GM12878 (cell line): Measurements from ENCODE around the gene CAPN8. TPM values are rescaled to one million over a fixed set of nuclear protein-coding genes. Genes with fewer than 3 reads are reported as not detected.

Source experiments
- ATAC-seq: fragments of 200-7000 bp; cut with Tn5 transposase; 3 replicates; pipeline ENCODE4 v1.9.1; 2020; ENCODE audit warnings: mild to moderate bottlenecking, moderate library complexity
- BruUV-seq: library from RNA; stranded (reverse); fragments of 400-500 nt; replicated peaks from 2 replicates; lab custom pipeline; 2021; lab: Mats Ljungman, UMichigan
- CTCF ChIA-PET: fragments of 300-600 bp; sonication (Branson Sonifier 250); formaldehyde crosslinking; extraction: SDS; loops from one replicate; lab custom pipeline; 2021; ENCODE audit warnings: inconsistent platforms; lab: Yijun Ruan, JAX
- POLR2A ChIA-PET: fragments of 350-600 bp; formaldehyde crosslinking; extraction: SDS; loops from one replicate; lab custom pipeline; 2021; ENCODE audit warnings: inconsistent platforms; lab: Charles Lee
- RAD21 ChIA-PET: fragments of 300-600 bp; sonication (Branson Sonifier 250); formaldehyde crosslinking; loops from one replicate; lab custom pipeline; 2023; ENCODE audit warnings: antibody characterized with exemption; ENCODE audit not compliant: unreplicated experiment; lab: Charles Lee
- SMC1A ChIA-PET: fragments of 300-600 bp; sonication (Branson Sonifier 250); formaldehyde crosslinking; loops from one replicate; lab custom pipeline; 2023; ENCODE audit not compliant: unreplicated experiment, uncharacterized antibody; lab: Charles Lee
- DNase-seq: peaks from one replicate; pipeline ENCODE4 v3.0.0-alpha.2; 2011; ENCODE audit warnings: low read depth, low spot score
- FAIRE-seq: peaks from 3 replicates; lab custom pipeline; 2011; peaks lifted over from hg19 to GRCh38; lab: Jason Lieb, UNC
- H2AFZ ChIP-seq: 2 replicates; pipeline ENCODE4 v1.6.0; 2011; ENCODE audit warnings: low read depth, low read length, control low read depth; ENCODE audit not compliant: control insufficient read depth
- H3K27ac ChIP-seq: 2 replicates; pipeline ENCODE4 v1.5.1; 2011; ENCODE audit warnings: control low read depth; ENCODE audit not compliant: control insufficient read depth, insufficient read depth
- H3K27me3 ChIP-seq, 2 experiments: replicated peaks in 1 of 2; 2 replicates each; pipeline versions ENCODE4 v1.6.0 to v1.6.1; 2011; ENCODE audit warnings: low read length in 1 of 2; ENCODE audit not compliant: control insufficient read depth in 2 of 2, insufficient read depth in 2 of 2
- H3K36me3 ChIP-seq, 2 experiments: 2 replicates each; pipeline ENCODE4 v1.5.1; 2011; ENCODE audit warnings: low read length in 1 of 2; ENCODE audit not compliant: control insufficient read depth in 2 of 2, insufficient read depth in 2 of 2
- H3K4me1 ChIP-seq: 2 replicates; pipeline ENCODE4 v1.6.1; 2011; ENCODE audit warnings: mild to moderate bottlenecking, low read length, moderate library complexity, mixed read lengths; ENCODE audit not compliant: control insufficient read depth, insufficient read depth
- H3K4me2 ChIP-seq: 2 replicates; pipeline ENCODE4 v1.6.0; 2011; ENCODE audit warnings: control low read depth; ENCODE audit not compliant: control insufficient read depth, insufficient read depth
- H3K4me3 ChIP-seq: fragments of 200-600 bp; sonication (generic); 2 replicates; pipeline ENCODE4 v1.5.1; 2016
- H3K79me2 ChIP-seq: 2 replicates; pipeline ENCODE4 v1.6.0; 2011; ENCODE audit warnings: low read length; ENCODE audit not compliant: control insufficient read depth, insufficient read depth
- H3K9ac ChIP-seq: 2 replicates; pipeline ENCODE4 v1.8.0; 2011; ENCODE audit warnings: low read length, control low read depth, mixed read lengths; ENCODE audit not compliant: control insufficient read depth, insufficient read depth
- H3K9me3 ChIP-seq: replicated peaks from 3 replicates; pipeline ENCODE4 v1.5.1; 2011; ENCODE audit warnings: mild to moderate bottlenecking, low read length; ENCODE audit not compliant: control insufficient read depth, insufficient read depth
- H4K20me1 ChIP-seq: 2 replicates; pipeline ENCODE4 v1.6.0; 2011; ENCODE audit not compliant: control insufficient read depth, insufficient read depth
- ATF7 ChIP-seq: fragments of 450-650 bp; IDR thresholded peaks from 2 replicates; pipeline ENCODE4 v1.6.1; 2016; ENCODE audit warnings: low read depth, mild to moderate bottlenecking
- BACH1 ChIP-seq: fragments of 450-650 bp; IDR thresholded peaks from 2 replicates; pipeline ENCODE4 v1.6.1; 2017; ENCODE audit warnings: mild to moderate bottlenecking, borderline replicate concordance
- BCL3 ChIP-seq: IDR thresholded peaks from 2 replicates; pipeline ENCODE4 v1.6.1; 2011; ENCODE audit warnings: borderline replicate concordance, low read depth, mild to moderate bottlenecking, moderate library complexity, low read length; ENCODE audit not compliant: insufficient read depth, poor library complexity, severe bottlenecking
- GATAD2B ChIP-seq: fragments of 450-650 bp; conservative IDR thresholded peaks from 2 replicates; pipeline ENCODE4 v1.6.1; 2017; ENCODE audit warnings: low read depth, mild to moderate bottlenecking, moderate library complexity
- IKZF1 ChIP-seq: fragments of 450-650 bp; conservative IDR thresholded peaks from 2 replicates; pipeline ENCODE4 v1.6.1; 2017; ENCODE audit warnings: antibody characterized with exemption, mild to moderate bottlenecking
- JUNB ChIP-seq: IDR thresholded peaks from 2 replicates; pipeline ENCODE4 v1.6.1; 2016; ENCODE audit warnings: antibody characterized with exemption, mild to moderate bottlenecking
- KLF5 ChIP-seq: fragments of 450-650 bp; IDR thresholded peaks from 2 replicates; pipeline ENCODE4 v1.6.1; 2014; ENCODE audit warnings: mild to moderate bottlenecking; ENCODE audit not compliant: partially characterized antibody
- MEF2B ChIP-seq: fragments of 450-650 bp; IDR thresholded peaks from 2 replicates; pipeline ENCODE4 v1.6.1; 2018; ENCODE audit warnings: mild to moderate bottlenecking, moderate library complexity; ENCODE audit not compliant: partially characterized antibody, poor library complexity, severe bottlenecking
- MLLT1 ChIP-seq: fragments of 450-650 bp; IDR thresholded peaks from 2 replicates; pipeline ENCODE4 v1.6.1; 2016; ENCODE audit warnings: mild to moderate bottlenecking
- MYB ChIP-seq: fragments of 150-350 bp; IDR thresholded peaks from 2 replicates; pipeline ENCODE4 v1.6.1; 2014; ENCODE audit warnings: mild to moderate bottlenecking, low read depth, low read length, borderline replicate concordance
- RAD51 ChIP-seq: fragments of 450-650 bp; IDR thresholded peaks from 2 replicates; pipeline ENCODE4 v1.6.1; 2016; ENCODE audit warnings: moderate library complexity, mild to moderate bottlenecking, inconsistent platforms
- RELB ChIP-seq: fragments of 450-650 bp; IDR thresholded peaks from 2 replicates; pipeline ENCODE4 v1.6.1; 2017; ENCODE audit warnings: low read depth, mild to moderate bottlenecking, moderate library complexity
- ZNF687 ChIP-seq: fragments of 450-650 bp; IDR thresholded peaks from 2 replicates; pipeline ENCODE4 v1.6.1; 2017; ENCODE audit warnings: mild to moderate bottlenecking, moderate library complexity
- WGBS: methylation state at CpG from one replicate; pipeline ENCODE4 v1.1.6; 2016; ENCODE audit warnings: low lambda C conversion rate; ENCODE audit not compliant: insufficient replicate concordance, insufficient coverage; ENCODE audit errors: missing lambda C conversion rate; 5-methylcytosine and 5-hydroxymethylcytosine counted together
- in situ Hi-C: fragments of 300-500 bp; cut with MboI; formaldehyde crosslinking; loops from 9 replicates; pipeline ENCODE4 v1.14.3; 2018; ENCODE audit warnings: mixed read lengths
- intact Hi-C: fragments of 100-400 bp; cut with micrococcal nuclease; formaldehyde crosslinking; loops from one replicate; pipeline ENCODE4 v1.14.2; 2022; ENCODE audit not compliant: unreplicated experiment
- polyA plus RNA-seq, 11 experiments: library from polyadenylated mRNA; depleted of rRNA in 4 of 11; unstranded in 6 of 11; stranded (reverse) in 5 of 11; fragments of >200 nt; fragmentation: Nextera tagmentation in 4 of 11; fragmentation: Illumina TruSeq in 1 of 11; extraction: Ambion mirVana in 4 of 11; extraction: Trizol in 1 of 11; gene quantifications; 1 replicate in 1 of 11; 2 replicates in 10 of 11; pipeline versions ENCODE4 v1.2.1 to v1.2.3, GENCODE V29; 2011 to 2016; ENCODE audit warnings: inconsistent platforms in 2 of 11, missing spikeins in 2 of 11, low read depth in 1 of 11
- total RNA-seq, 4 experiments: library from RNA; depleted of rRNA in 3 of 4; stranded (reverse); fragments of >200 nt in 3 of 4; fragmentation: Illumina TruSeq in 1 of 4; extraction: Trizol in 1 of 4; gene quantifications; 2 replicates each; pipeline versions ENCODE4 v1.2.1 to v1.2.3, GENCODE V29; 2013 to 2021

Gene CAPN8
- total and polyA plus RNA-seq, 10 of the 15 experiments (the other 5 are each of a cell fraction or from before 2014, with no cell fraction given), result 6.4 to 30.7 (median 12.3) TPM

GRCh38 chr1:223547316-223548114, 118.0 kb downstream of the CAPN8 start:
- no TSS peak for BruUV-seq
- Histone ChIP-seq H2AFZ (no peak overlapping the region), H3K4me1 (peaks cover 20% of the 10 kb centered on the region), H3K4me2 (no peak overlapping the region), H3K4me3 (no peak overlapping the region), H3K27me3 (no peaks in the 10 kb centered on the region), H3K36me3 (no peaks in the 10 kb centered on the region), H4K20me1 (no peaks in the 10 kb centered on the region), H3K27ac (no peak overlapping the region), H3K9ac (no peak overlapping the region), H3K9me3 (peaks cover 6% of the 10 kb centered on the region; the same call in 1 of the 3 replicates), H3K79me2 (no peaks in the 10 kb centered on the region)
- in situ Hi-C loops (no loop called here), intact Hi-C loops (no loop called here)
- ChIA-PET RAD21 (interaction anchor here (1.2 to 1.8 kb wide), 2 partner anchors 9 to 120 kb away, joined by 4 to 8 read pairs; no protein-coding TSS in a partner anchor), POLR2A (interaction anchor here (1.0 kb wide), 1 partner anchor 72 kb away, joined by 3 read pairs; no protein-coding TSS in a partner anchor), CTCF (interaction anchor here (0.9 to 4.4 kb wide), 3 partner anchors 10 to 74 kb away, joined by 3 to 26 read pairs (median 26); no protein-coding TSS in a partner anchor), SMC1A (interaction anchor here (1.0 to 4.4 kb wide), 3 partner anchors 10 to 17 kb away, joined by 3 to 40 read pairs (median 27); no protein-coding TSS in a partner anchor)
- FAIRE-seq (no peak), ATAC-seq (peak; percentile 35), DNase-seq (peak; percentile 32)
- WGBS, result 5% methylated on average over 7 of the region's 7 CpGs
- TF ChIP-seq RAD51 (no peak), MEF2B (peak; percentile 88), BCL3 (peak; percentile 62), ATF7 (no peak), MYB (no peak), JUNB (peak; percentile 68), MLLT1 (no peak), ZNF687 (peak; percentile 54), GATAD2B (peak; percentile 32; the same call in 1 of the 2 replicates), RELB (peak; percentile 46; the same call in 1 of the 2 replicates), BACH1 (no peak), IKZF1 (0 out of 2 replicates have a peak, but pooled peaks have one; percentile 57), KLF5 (no peak)
